A673 (cell line): Measurements from ENCODE around the gene KIF5C. TPM values are rescaled to one million over a fixed set of nuclear protein-coding genes. Genes with fewer than 3 reads are reported as not detected.

ENCODE experiments used
- BruUV-seq: library from RNA; stranded (reverse); fragments of 400-500 nt; replicated peaks from 2 replicates; lab custom pipeline; 2021; lab: Mats Ljungman, UMichigan
- CTCF ChIA-PET: fragments of 300-600 bp; sonication (Branson Sonifier 250); formaldehyde crosslinking; loops from one replicate; lab custom pipeline; 2022; ENCODE audit warnings: antibody characterized with exemption; lab: Charles Lee
- POLR2A ChIA-PET: fragments of 300-600 bp; sonication (Branson Sonifier 250); formaldehyde crosslinking; loops from one replicate; lab custom pipeline; 2022; ENCODE audit warnings: antibody characterized with exemption; ENCODE audit not compliant: low non-redundant PET; lab: Charles Lee
- DNase-seq: peaks from one replicate; pipeline ENCODE4 v3.0.0-alpha.2; 2015; ENCODE audit warnings: low spot score
- H3K27ac ChIP-seq: fragments of 200-600 bp; sonication (generic); 2 replicates; pipeline ENCODE4 v1.5.1; 2016; ENCODE audit warnings: mixed run types, low read depth, mild to moderate bottlenecking, mixed read lengths, antibody characterized with exemption, low read length; ENCODE audit not compliant: poor library complexity, severe bottlenecking
- H3K27me3 ChIP-seq: fragments of 200-600 bp; sonication (generic); replicated peaks from 2 replicates; pipeline ENCODE4 v1.6.1; 2017; ENCODE audit warnings: mixed run types, low read depth, mild to moderate bottlenecking, mixed read lengths, antibody characterized with exemption, low read length; ENCODE audit not compliant: insufficient read depth, poor library complexity
- H3K36me3 ChIP-seq: fragments of 200-600 bp; sonication (generic); 2 replicates; pipeline ENCODE4 v1.6.1; 2016; ENCODE audit warnings: mixed run types, mild to moderate bottlenecking, mixed read lengths, antibody characterized with exemption, low read length; ENCODE audit not compliant: insufficient read depth, poor library complexity, severe bottlenecking
- H3K4me1 ChIP-seq: fragments of 200-600 bp; sonication (generic); 2 replicates; pipeline ENCODE4 v1.6.1; 2017; ENCODE audit warnings: mixed run types, mild to moderate bottlenecking, mixed read lengths, antibody characterized with exemption, low read length; ENCODE audit not compliant: insufficient read depth, poor library complexity, severe bottlenecking
- H3K4me3 ChIP-seq: fragments of 200-600 bp; sonication (generic); 2 replicates; pipeline ENCODE4 v1.5.1; 2016; ENCODE audit warnings: low read depth, mixed run types, mild to moderate bottlenecking, mixed read lengths, low read length; ENCODE audit not compliant: poor library complexity, severe bottlenecking
- H3K9me3 ChIP-seq: fragments of 200-600 bp; sonication (generic); 2 replicates; pipeline ENCODE4 v1.6.1; 2016; ENCODE audit warnings: mixed run types, low read depth, mild to moderate bottlenecking, mixed read lengths, antibody characterized with exemption, low read length; ENCODE audit not compliant: poor library complexity, severe bottlenecking
- CTCF ChIP-seq: fragments of 300-800, 200-600 bp; sonication (generic); conservative IDR thresholded peaks from 2 replicates; pipeline ENCODE4 v1.5.1; 2017; ENCODE audit warnings: low read depth, mild to moderate bottlenecking, antibody characterized with exemption, low read length, moderate library complexity, mixed read lengths
- EZH2 ChIP-seq: fragments of 200-600 bp; sonication (generic); IDR thresholded peaks from 2 replicates; pipeline ENCODE4 v1.6.1; 2017; ENCODE audit warnings: borderline replicate concordance, low read depth, mild to moderate bottlenecking, mixed read lengths, antibody characterized with exemption, low read length; ENCODE audit not compliant: poor library complexity, severe bottlenecking
- intact Hi-C: fragments of 100-400 bp; cut with micrococcal nuclease; formaldehyde crosslinking; loops from one replicate; pipeline ENCODE4 v1.10.0; 2022; ENCODE audit not compliant: unreplicated experiment
- total RNA-seq: library from RNA; stranded (reverse); gene quantifications from 2 replicates; pipeline ENCODE4 v1.2.3, GENCODE V29; 2021

The KIF5C gene
- total RNA-seq, 1 experiment from 2014 or later: 0.58 TPM

- H3K36me3 ChIP-seq: no peaks in the 10 kb centered on the region
- intact Hi-C loops: no loop called here
- no peak for DNase-seq
- no peaks in the 10 kb centered on the region for H3K9me3 ChIP-seq
- TF ChIP-seq EZH2 (no peak), CTCF (no peak)
- ChIA-PET POLR2A (no interaction called here), CTCF (interaction anchor here (0.6 kb wide), 1 partner anchor 242 kb away, joined by 3 read pairs; no protein-coding TSS in a partner anchor)
- no peaks in the 10 kb centered on the region for H3K4me1 ChIP-seq
- BruUV-seq: no TSS peak
- no peaks in the 10 kb centered on the region for H3K27me3 ChIP-seq
- H3K27ac ChIP-seq: no peak overlapping the region
- no peak overlapping the region for H3K4me3 ChIP-seq
Observed at GRCh38 chr2:149068996-149069888, 194.2 kb downstream of the KIF5C start.

GRCh38 chr2:149070681-149071320 lies 195.8 kb downstream of the KIF5C start:
- no peak for DNase-seq
- ChIA-PET POLR2A (no interaction called here), CTCF (no interaction called here)
- no peak overlapping the region for H3K4me3 ChIP-seq
- H3K27ac ChIP-seq: no peak overlapping the region
- TF ChIP-seq CTCF: no peak
- TF ChIP-seq EZH2: no peak
- no peaks in the 10 kb centered on the region for H3K27me3 ChIP-seq
- intact Hi-C loops: no loop called here
- no peaks in the 10 kb centered on the region for H3K4me1 ChIP-seq
- no peaks in the 10 kb centered on the region for H3K9me3 ChIP-seq
- H3K36me3 ChIP-seq: no peaks in the 10 kb centered on the region
- no TSS peak for BruUV-seq

- no TSS peak for BruUV-seq
- no peak overlapping the region for H3K27ac ChIP-seq
- no peak overlapping the region for H3K4me3 ChIP-seq
- H3K36me3 ChIP-seq: no peaks in the 10 kb centered on the region
- CTCF ChIA-PET: no interaction called here
- intact Hi-C loops: no loop called here
- POLR2A ChIA-PET: interaction anchor here (0.6 kb wide), 1 partner anchor 193 kb away, joined by 3 read pairs; no protein-coding TSS in a partner anchor
- H3K9me3 ChIP-seq: no peaks in the 10 kb centered on the region
- H3K4me1 ChIP-seq: no peaks in the 10 kb centered on the region
- no peak for DNase-seq
- TF ChIP-seq EZH2: no peak
- no peak for TF ChIP-seq CTCF
- no peaks in the 10 kb centered on the region for H3K27me3 ChIP-seq
Observed at GRCh38 chr2:149075105-149075504, 200.1 kb downstream of the KIF5C start.
